Muscle layer of colon (tissue), 2 donors: ENCODE measurements around the gene CDK5.
"Not testable (repeated sequence)": the region's sequence is repeated elsewhere in the genome, so short reads cannot be mapped to it uniquely, and the experiment has no call there.

Source experiments
- H3K27ac ChIP-seq: one replicate; pipeline ENCODE4 v1.7.0; 2013; ENCODE audit warnings: low read depth, mild to moderate bottlenecking, low read length, moderate library complexity
- H3K27me3 ChIP-seq, 2 donors: one replicate each; pipeline ENCODE4 v1.7.0; 2013; ENCODE audit warnings: low read length in 2 of 2, mild to moderate bottlenecking in 2 of 2; ENCODE audit not compliant: insufficient read depth in 2 of 2, control insufficient read depth in 1 of 2
- H3K36me3 ChIP-seq: one replicate; pipeline ENCODE4 v1.7.0; 2013; ENCODE audit warnings: mild to moderate bottlenecking, low read length; ENCODE audit not compliant: insufficient read depth
- H3K4me1 ChIP-seq: one replicate; pipeline ENCODE4 v1.7.0; 2013; ENCODE audit warnings: mild to moderate bottlenecking, low read length; ENCODE audit not compliant: insufficient read depth
- H3K4me3 ChIP-seq, 2 donors: one replicate each; pipeline ENCODE4 v1.7.0; 2013; ENCODE audit warnings: low read length in 2 of 2, low read depth in 1 of 2, mild to moderate bottlenecking in 1 of 2, moderate library complexity in 1 of 2
- H3K9ac ChIP-seq: one replicate; pipeline ENCODE4 v1.7.0; 2013; ENCODE audit warnings: low read length
- H3K9me3 ChIP-seq: one replicate; pipeline ENCODE4 v1.7.0; 2013; ENCODE audit warnings: mild to moderate bottlenecking, low read length
- donor health status: abdominal sarcoma.
- donor health status: Adenocarcinoma of cecum.

CDK5 gene

GRCh38 chr7:151035026-151035717 is 22.5 kb downstream of the CDK5 start:
- Histone ChIP-seq H3K9ac (no peak overlapping the region), H3K4me1 (peaks cover 6% of the 10 kb centered on the region), H3K27ac (no peak overlapping the region), H3K9me3 (no peaks in the 10 kb centered on the region), H3K27me3 (no peaks in the 10 kb centered on the region), H3K4me3 (no peak overlapping the region), H3K36me3 (peaks cover 39% of the 10 kb centered on the region)

GRCh38 chr7:151034312-151035025 is 23.2 kb downstream of the CDK5 start:
- H3K4me3 ChIP-seq: no peak overlapping the region
- H3K27ac ChIP-seq: no peak overlapping the region
- peaks cover 39% of the 10 kb centered on the region for H3K36me3 ChIP-seq
- H3K9me3 ChIP-seq: no peaks in the 10 kb centered on the region
- no peak overlapping the region for H3K9ac ChIP-seq
- peaks cover 10% of the 10 kb centered on the region for H3K4me1 ChIP-seq
- no peaks in the 10 kb centered on the region for H3K27me3 ChIP-seq

- H3K36me3 ChIP-seq: peaks cover 39% of the 10 kb centered on the region
- no peak overlapping the region for H3K4me3 ChIP-seq
- H3K9me3 ChIP-seq: no peaks in the 10 kb centered on the region
- H3K9ac ChIP-seq: no peak overlapping the region
- peaks cover 13% of the 10 kb centered on the region for H3K4me1 ChIP-seq
- no peak overlapping the region for H3K27ac ChIP-seq
- H3K27me3 ChIP-seq: no peaks in the 10 kb centered on the region
Observed at GRCh38 chr7:151033864-151034249, 23.8 kb downstream of the CDK5 start.

DNA sequence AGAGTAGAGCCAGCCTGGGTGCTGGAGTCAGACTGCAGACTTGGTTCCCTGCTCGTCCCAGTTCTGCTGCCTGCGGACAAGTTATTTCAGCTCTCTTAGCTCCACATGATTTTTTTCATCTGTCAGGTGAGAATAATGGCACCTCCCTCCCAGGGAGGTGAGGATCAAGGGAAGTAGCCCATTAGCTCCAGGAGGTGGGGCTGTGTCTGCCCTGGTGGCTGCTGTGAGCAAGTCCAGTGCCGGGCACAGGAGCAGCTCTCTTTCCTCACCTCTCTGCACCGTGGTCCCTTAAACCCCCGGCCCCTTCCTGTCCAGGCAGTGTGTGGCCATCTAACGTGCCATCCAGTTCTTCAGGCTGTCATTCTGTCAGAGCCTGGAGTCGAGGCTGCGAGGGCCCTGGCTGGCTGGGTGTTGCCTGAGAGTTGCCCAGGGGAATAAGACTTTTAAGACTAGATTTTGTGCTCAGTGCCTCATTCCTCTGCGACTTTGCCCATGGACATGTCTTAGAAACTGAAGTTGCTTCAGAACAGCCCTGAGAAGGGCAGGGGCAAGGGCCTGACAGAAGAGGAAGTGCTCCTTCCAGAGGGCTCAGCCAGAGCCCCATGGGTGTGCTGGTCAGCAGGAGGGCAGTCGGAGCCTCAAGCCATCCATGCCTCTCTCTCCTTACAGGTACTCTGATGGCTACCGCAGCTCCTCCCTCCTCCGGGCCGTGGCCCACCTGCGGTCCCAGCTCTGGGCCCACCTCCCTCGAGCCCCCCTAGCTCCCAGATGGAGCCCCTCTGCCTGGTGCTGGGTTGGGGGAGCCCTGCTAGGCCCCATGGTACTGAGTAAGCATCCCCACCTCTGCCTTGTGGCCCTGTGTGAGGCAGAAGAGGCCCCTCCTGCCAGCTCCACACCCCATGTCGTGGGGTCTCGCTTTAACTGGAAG is 24.5 kb downstream of the CDK5 start:
- Histone ChIP-seq H3K4me3 (no peak overlapping the region), H3K27me3 (no peaks in the 10 kb centered on the region), H3K36me3 (peaks cover 39% of the 10 kb centered on the region), H3K4me1 (peaks cover 9% of the 10 kb centered on the region), H3K27ac (no peak overlapping the region), H3K9ac (no peak overlapping the region), H3K9me3 (no peaks in the 10 kb centered on the region)

DNA sequence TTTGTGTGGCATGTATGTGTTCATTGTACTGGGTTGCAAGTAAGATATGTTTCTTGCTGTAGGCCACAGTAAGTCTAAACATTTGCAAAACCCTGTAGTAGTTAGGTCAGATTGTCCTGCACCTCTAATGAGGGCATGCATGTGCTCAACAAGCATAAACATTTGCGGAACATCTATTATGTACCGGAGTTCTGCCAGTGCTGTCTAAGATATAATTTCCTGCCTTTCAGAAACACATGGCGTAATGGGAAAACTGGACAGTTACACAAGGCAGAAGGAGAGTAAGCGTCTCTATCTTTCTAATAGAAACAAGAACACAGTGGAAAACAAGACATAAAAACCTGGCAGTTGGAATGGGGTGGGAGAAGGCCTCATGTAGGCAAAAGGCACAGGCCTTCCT is 26.7 kb downstream of the CDK5 start:
- Histone ChIP-seq H3K36me3 (peaks cover 26% of the 10 kb centered on the region), H3K9ac (no peak overlapping the region), H3K9me3 (no peaks in the 10 kb centered on the region), H3K27ac (no peak overlapping the region), H3K27me3 (no peaks in the 10 kb centered on the region), H3K4me1 (peaks cover 13% of the 10 kb centered on the region), H3K4me3 (no peak overlapping the region)

DNA sequence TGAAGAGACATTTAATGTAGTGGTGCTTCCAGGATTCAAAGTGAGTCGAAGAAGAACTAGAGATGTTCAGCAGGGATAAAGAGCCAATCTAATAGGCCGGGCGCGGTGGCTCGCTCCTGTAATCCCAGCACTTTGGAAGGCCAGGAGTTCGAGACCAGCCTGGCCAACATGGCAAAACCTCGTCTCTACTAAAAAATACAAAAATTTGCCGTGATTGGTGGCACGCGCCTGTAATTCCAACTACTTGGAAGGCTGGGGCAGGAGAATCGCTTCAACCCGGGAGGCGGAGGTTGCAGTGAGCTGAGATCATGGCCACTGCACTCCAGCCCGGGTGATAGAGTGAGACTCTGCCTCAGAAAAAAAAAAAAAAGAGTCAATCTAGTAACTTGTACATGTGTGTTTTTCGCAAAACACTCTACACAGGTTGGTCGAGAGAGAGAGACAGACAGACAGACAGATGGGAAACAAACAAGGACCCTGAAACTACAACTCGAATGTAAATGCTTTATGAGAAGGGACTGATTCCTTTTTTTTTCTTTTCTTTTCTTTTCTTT is 28.7 kb downstream of the CDK5 start:
- peak overlapping the region; percentile 53 for H3K9ac ChIP-seq
- peaks cover 13% of the 10 kb centered on the region for H3K4me1 ChIP-seq
- H3K4me3 ChIP-seq: peak overlapping the region; percentile 95 to 96
- H3K27me3 ChIP-seq: no peaks in the 10 kb centered on the region
- H3K36me3 ChIP-seq: peaks cover 6% of the 10 kb centered on the region
- peak overlapping the region; percentile 97 for H3K27ac ChIP-seq
- no peaks in the 10 kb centered on the region for H3K9me3 ChIP-seq

DNA sequence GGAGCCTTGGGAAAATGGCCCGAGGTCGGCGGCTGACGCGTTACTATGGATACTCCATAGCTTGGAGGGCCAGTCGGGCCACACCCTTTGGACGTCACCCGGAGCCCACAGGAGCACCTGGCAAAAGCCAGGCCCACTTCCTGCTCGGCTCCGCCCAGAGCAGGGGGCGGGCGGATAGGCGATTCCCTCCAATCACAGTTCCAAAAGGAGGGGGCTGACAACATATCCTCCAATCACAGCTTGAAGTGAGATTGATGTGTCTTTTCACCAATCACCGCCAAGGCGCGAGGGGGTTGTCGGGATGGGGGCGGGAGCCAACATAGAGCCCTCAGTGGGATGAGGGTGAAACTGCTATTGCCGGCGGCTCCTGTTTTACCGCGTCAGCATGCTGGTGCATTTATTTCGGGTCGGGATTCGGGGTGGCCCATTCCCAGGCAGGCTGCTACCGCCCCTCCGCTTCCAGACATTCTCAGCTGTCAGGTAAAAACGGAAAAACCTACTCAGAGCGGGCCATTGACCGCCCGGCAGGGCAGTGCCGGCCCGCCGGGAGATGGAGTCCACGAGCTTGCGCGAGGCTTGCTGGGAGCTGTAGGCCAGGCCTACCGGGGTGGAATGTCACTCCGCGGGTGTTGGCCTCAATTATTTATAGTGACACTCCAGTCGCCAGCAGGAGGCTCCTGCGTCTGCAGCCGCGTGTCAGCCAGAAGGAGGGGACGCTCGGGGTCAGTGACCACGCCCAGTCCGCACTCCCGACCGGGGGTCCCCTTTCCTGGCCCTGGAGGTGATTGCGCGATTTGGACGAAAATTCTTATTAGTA is 29.4 kb downstream of the CDK5 start, which contains the start of gene ABCB8:
Gene ABCB8, plus strand, starts transcription at position 320 of the 817 bp plus-strand sequence. Its CDS starts 66 bp downstream, at position 386.
- no peaks in the 10 kb centered on the region for H3K27me3 ChIP-seq
- no peaks in the 10 kb centered on the region for H3K9me3 ChIP-seq
- H3K4me3 ChIP-seq: peak within 1 kb of the TSS; percentile 95 to 96
- peaks cover 13% of the 10 kb centered on the region for H3K4me1 ChIP-seq
- peak within 1 kb of the TSS; percentile 53 for H3K9ac ChIP-seq
- peaks cover 6% of the 10 kb centered on the region for H3K36me3 ChIP-seq
- H3K27ac ChIP-seq: peak within 1 kb of the TSS; percentile 97

GRCh38 chr7:151027728-151028130 is 30.0 kb downstream of the CDK5 start:
- H3K9ac ChIP-seq, H3K9me3 ChIP-seq: not testable (repeated sequence)
- peak overlapping the region; percentile 97 for H3K27ac ChIP-seq

GRCh38 chr7:151026771-151027727 is 30.6 kb downstream of the CDK5 start:
- H3K36me3 ChIP-seq, H3K27ac ChIP-seq, H3K27me3 ChIP-seq, H3K9ac ChIP-seq, H3K9me3 ChIP-seq: not testable (repeated sequence)
- peak overlapping the region in 1 of 2 donors; percentile 95 for H3K4me3 ChIP-seq
- H3K4me1 ChIP-seq: peaks cover 13% of the 10 kb centered on the region

More at GRCh38 chr7:151027728-151028130, 30.0 kb downstream of the CDK5 start:
- not testable (repeated sequence) for H3K36me3 ChIP-seq, H3K27me3 ChIP-seq
- peak overlapping the region; percentile 71 to 95 for H3K4me3 ChIP-seq
- H3K4me1 ChIP-seq: peaks cover 13% of the 10 kb centered on the region
